IPS-20b (cell line): ENCODE results near the gene BHLHE23.
"Not testable (repeated sequence)": the region's sequence is repeated elsewhere in the genome, so short reads cannot be mapped to it uniquely, and the experiment has no call there.

Source experiments
- H3K27ac ChIP-seq: one replicate; pipeline ENCODE4 v1.5.1; 2013; ENCODE audit warnings: low read length
- H3K27me3 ChIP-seq: 2 replicates; pipeline ENCODE4 v1.6.1; 2013; ENCODE audit warnings: mild to moderate bottlenecking, low read length, inconsistent platforms; ENCODE audit not compliant: insufficient read depth
- H3K36me3 ChIP-seq: 2 replicates; pipeline ENCODE4 v1.6.1; 2013; ENCODE audit warnings: low read depth, mild to moderate bottlenecking, inconsistent platforms, low read length, moderate library complexity; ENCODE audit not compliant: insufficient read depth
- H3K4me1 ChIP-seq: 2 replicates; pipeline ENCODE4 v1.6.1; 2013; ENCODE audit warnings: mild to moderate bottlenecking, control low read depth, inconsistent platforms, low read length, moderate library complexity; ENCODE audit not compliant: insufficient read depth
- H3K4me3 ChIP-seq: 2 replicates; pipeline ENCODE4 v1.5.1; 2013; ENCODE audit warnings: mild to moderate bottlenecking, low read length, inconsistent platforms
- H3K9ac ChIP-seq: 2 replicates; pipeline ENCODE4 v1.6.1; 2013; ENCODE audit warnings: low read depth, mild to moderate bottlenecking, inconsistent platforms, low read length, moderate library complexity
- H3K9me3 ChIP-seq: 2 replicates; pipeline ENCODE4 v1.6.1; 2013; ENCODE audit warnings: mild to moderate bottlenecking, low read depth, low read length, inconsistent platforms; ENCODE audit not compliant: insufficient read depth

Gene BHLHE23

DNA sequence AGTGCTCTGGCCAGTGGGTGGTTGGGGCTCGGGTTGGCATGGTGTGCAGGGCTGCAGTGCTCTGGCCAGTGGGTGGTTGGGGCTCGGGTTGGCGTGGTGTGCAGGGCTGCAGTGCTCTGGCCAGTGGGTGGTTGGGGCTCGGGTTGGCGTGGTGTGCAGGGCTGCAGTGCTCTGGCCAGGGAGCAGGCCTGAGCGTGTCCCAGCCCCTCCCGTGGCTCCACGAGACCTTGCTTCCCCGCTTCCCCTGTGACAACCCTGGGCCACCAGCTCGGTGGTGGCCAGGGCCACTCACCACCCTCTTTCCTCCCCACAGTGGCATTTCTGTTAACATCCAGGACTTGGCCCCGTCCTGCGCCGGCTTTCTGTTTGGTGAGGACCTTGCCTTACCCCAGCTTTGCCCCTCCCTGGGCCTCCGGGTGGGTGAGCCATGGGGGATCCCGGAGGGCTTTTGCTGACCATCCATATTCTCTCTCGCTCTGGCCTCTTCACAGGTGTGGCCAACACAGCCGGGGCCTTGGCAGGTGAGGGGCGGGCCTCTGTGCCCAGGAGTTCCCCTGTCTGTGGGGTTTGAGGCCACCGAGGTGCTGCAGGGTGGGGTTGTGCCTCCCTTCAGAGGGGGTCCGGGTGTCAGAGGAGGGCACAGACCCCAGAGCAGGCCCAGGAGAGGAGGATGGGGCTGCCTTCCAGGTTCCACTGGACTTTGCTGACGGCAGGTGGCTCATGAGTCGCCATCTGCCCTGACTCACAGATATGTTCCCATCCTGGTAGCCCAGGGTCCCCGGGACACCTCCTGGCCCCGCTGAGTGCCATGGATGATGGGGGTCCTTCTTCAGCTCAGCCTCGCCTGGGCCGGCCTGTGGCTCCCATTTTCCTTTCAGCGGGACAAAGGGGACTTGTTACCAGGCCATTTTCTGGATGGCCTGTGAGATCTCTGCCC is 40.3 kb downstream of the BHLHE23 start:
- H3K27ac ChIP-seq, result no peak overlapping the region
- H3K27me3 ChIP-seq, result 0 out of 2 replicates have a peak, but pooled peaks cover 3% of the 10 kb centered on the region
- H3K4me1 ChIP-seq, result no peaks in the 10 kb centered on the region
- no peaks in the 10 kb centered on the region for H3K36me3 ChIP-seq
- H3K4me3 ChIP-seq, result no peak overlapping the region
- H3K9ac ChIP-seq, result no peak overlapping the region
- no peaks in the 10 kb centered on the region for H3K9me3 ChIP-seq

- Histone ChIP-seq H3K4me3 (no peak overlapping the region), H3K27ac (no peak overlapping the region), H3K27me3 (no peaks in the 10 kb centered on the region), H3K9me3 (no peaks in the 10 kb centered on the region), H3K9ac (no peak overlapping the region), H3K4me1 (no peaks in the 10 kb centered on the region), H3K36me3 (no peaks in the 10 kb centered on the region)
Observed at GRCh38 chr20:62965363-62965771, 41.4 kb downstream of the BHLHE23 start.

- Histone ChIP-seq H3K4me3 (no peak overlapping the region), H3K4me1 (no peaks in the 10 kb centered on the region), H3K27ac (no peak overlapping the region), H3K9me3 (no peaks in the 10 kb centered on the region), H3K36me3 (no peaks in the 10 kb centered on the region), H3K27me3 (no peaks in the 10 kb centered on the region), H3K9ac (no peak overlapping the region)
Observed at GRCh38 chr20:62964700-62965099, 42.1 kb downstream of the BHLHE23 start.

- no peak overlapping the region for H3K4me3 ChIP-seq
- no peak overlapping the region for H3K9ac ChIP-seq
- no peaks in the 10 kb centered on the region for H3K4me1 ChIP-seq
- H3K27me3 ChIP-seq, result no peaks in the 10 kb centered on the region
- no peak overlapping the region for H3K27ac ChIP-seq
- no peaks in the 10 kb centered on the region for H3K36me3 ChIP-seq
- no peaks in the 10 kb centered on the region for H3K9me3 ChIP-seq
Observed at GRCh38 chr20:62963614-62964397, 43.0 kb downstream of the BHLHE23 start.

DNA sequence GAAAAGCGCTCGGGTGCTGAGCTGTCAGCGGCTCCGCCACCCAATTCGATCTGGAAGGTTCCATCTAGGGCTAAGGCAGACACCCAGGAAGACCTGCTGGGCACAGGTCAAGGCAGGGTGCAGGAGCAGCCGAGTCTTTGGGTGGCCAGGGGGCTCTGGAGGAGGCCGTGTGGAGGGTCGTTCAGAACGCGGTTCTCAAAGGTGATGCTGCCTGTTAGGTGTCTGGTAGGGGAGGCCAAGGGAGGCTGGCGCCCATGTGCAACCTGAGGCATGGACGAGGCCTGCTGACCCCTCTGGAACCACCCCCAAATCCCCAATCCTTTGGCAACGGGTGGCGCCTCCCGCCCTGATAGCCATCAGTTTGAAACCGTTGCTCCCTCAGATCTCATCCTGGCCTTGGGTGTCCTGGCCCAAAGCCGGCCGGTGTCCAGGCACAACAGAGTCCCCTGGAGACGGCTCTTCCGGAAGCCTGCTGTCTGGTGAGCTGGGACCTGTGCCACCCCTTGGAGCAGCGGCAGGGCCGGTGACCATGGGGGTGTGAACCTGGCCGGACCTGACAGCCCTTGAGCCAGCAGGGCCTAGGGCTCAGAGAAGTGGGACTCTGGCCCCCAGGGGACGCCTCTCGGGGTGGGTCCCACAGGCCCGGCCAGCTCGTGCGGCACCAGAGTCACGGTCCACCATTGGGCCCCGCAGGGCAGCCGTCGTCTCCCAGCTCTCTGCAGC is 43.7 kb downstream of the BHLHE23 start:
- H3K27me3 ChIP-seq, result no peaks in the 10 kb centered on the region

DNA sequence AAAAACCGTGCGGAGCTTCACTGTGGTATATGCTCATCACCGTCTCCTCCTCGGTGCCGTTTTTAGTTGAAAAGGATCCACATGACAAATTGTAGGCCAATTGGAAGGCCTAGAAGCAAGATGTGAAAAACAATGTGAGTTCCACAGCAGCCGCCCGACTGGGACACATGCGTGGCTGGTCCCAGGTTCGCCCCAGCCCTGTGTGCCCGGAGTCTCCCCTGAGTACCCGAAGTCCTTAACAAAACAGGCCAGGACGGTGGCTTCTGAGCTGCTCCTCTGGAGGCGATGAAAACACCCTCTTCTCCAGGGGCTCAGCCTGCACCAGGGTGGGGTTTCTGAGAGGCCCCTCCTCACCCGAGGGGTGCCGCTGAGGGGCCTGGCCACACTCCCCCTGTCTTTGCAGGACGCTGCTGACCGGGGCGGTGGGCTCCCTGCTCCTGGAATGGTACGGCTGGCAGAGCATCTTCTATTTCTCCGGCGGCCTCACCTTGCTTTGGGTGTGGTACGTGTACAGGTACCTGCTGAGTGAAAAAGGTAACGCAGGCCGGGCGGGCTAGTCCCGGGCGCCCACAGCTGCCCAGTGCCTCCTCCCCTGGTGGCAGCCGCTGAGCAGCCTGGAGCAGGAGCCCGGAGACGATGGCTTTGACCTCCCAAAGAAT is 44.4 kb downstream of the BHLHE23 start:
- Histone ChIP-seq H3K36me3 (peaks cover 7% of the 10 kb centered on the region; the same call in 1 of the 2 replicates), H3K9ac (no peak overlapping the region), H3K27ac (no peak overlapping the region), H3K9me3 (no peaks in the 10 kb centered on the region), H3K4me1 (no peaks in the 10 kb centered on the region), H3K4me3 (no peak overlapping the region), H3K27me3 (no peaks in the 10 kb centered on the region)

More for the DNA sequence above, 43.7 kb downstream of the BHLHE23 start:
- 0 out of 2 replicates have a peak, but pooled peaks cover under 1% of the 10 kb centered on the region for H3K36me3 ChIP-seq
- no peak overlapping the region for H3K27ac ChIP-seq
- H3K9me3 ChIP-seq, result no peaks in the 10 kb centered on the region
- H3K9ac ChIP-seq, result no peak overlapping the region
- no peaks in the 10 kb centered on the region for H3K4me1 ChIP-seq
- no peak overlapping the region for H3K4me3 ChIP-seq

- no peaks in the 10 kb centered on the region for H3K4me1 ChIP-seq
- no peaks in the 10 kb centered on the region for H3K27me3 ChIP-seq
Observed at GRCh38 chr20:62961799-62962198, 45.0 kb downstream of the BHLHE23 start.

DNA sequence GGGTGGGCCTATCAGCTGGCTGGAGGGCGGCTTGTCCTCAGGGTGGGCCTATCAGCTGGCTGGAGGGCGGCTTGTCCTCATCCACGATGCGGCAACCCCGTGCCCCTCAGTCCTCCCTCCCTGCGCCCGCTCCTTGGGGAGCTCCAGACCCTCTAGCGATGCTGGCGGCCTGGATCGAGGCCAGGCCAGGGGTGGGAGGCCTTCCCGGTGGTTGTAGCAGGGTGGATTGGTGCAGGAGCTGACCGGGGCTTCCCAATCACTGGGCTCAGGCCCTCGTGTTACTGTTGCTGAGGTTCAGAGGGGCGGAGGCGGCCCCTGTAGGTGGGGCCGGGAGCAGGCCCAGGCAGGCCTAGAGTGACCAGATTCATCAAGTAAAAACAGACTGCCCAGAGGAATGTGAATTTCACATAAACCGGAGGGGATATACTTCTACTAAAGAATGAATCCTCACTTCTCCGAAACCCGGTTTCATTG is 45.4 kb downstream of the BHLHE23 start:
- H3K27me3 ChIP-seq, result no peaks in the 10 kb centered on the region
- no peak overlapping the region for H3K9ac ChIP-seq
- no peaks in the 10 kb centered on the region for H3K4me1 ChIP-seq
- no peaks in the 10 kb centered on the region for H3K9me3 ChIP-seq
- peaks cover 11% of the 10 kb centered on the region; the same call in 1 of the 2 replicates for H3K36me3 ChIP-seq
- H3K4me3 ChIP-seq, result no peak overlapping the region
- no peak overlapping the region for H3K27ac ChIP-seq

More at GRCh38 chr20:62961799-62962198, 45.0 kb downstream of the BHLHE23 start:
- peaks cover 11% of the 10 kb centered on the region; the same call in 1 of the 2 replicates for H3K36me3 ChIP-seq
- no peak overlapping the region for H3K9ac ChIP-seq
- no peaks in the 10 kb centered on the region for H3K9me3 ChIP-seq
- H3K27ac ChIP-seq, result no peak overlapping the region
- no peak overlapping the region for H3K4me3 ChIP-seq

DNA sequence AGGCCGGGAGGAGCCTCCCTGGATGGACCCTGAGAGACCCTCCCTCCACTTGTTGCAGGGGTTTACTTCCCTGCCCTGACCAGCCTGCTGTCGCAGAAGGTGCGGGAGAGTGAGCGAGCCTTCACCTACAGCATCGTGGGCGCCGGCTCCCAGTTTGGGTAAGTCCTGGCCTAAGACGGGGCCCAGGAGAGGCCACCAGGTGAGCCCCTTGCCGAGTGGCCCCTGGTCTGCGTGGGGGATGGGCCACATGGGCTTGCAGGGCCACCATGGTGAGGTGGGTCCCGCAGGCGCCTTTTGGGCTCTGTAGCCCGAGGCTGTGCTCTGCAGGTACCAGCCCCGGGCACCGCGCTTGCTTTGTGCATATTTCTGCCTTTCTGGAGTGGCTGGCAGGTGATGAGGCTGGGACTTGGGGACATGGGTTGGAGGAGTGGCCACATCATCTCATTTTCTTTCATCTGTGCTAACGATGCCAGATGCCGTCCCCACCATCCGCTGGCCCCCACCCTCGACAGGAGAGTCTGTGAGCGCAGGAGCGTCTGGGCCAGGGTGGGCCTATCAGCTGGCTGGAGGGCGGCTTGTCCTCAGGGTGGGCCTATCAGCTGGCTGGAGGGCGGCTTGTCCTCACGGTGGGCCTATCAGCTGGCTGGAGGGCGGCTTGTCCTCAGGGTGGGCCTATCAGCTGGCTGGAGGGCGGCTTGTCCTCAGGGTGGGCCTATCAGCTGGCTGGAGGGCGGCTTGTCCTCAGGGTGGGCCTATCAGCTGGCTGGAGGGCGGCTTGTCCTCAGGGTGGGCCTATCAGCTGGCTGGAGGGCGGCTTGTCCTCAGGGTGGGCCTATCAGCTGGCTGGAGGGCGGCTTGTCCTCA is 46.1 kb downstream of the BHLHE23 start:
- H3K9ac ChIP-seq, H3K27ac ChIP-seq, H3K4me1 ChIP-seq, H3K27me3 ChIP-seq, H3K4me3 ChIP-seq, H3K9me3 ChIP-seq: not testable (repeated sequence)
- H3K36me3 ChIP-seq, result peaks cover 11% of the 10 kb centered on the region; the same call in 1 of the 2 replicates

GRCh38 chr20:62959998-62960436 is 46.7 kb downstream of the BHLHE23 start:
- H3K9ac ChIP-seq, result no peak overlapping the region
- no peaks in the 10 kb centered on the region for H3K4me1 ChIP-seq
- no peak overlapping the region for H3K27ac ChIP-seq
- no peak overlapping the region for H3K4me3 ChIP-seq
- peaks cover 11% of the 10 kb centered on the region; the same call in 1 of the 2 replicates for H3K36me3 ChIP-seq
- H3K27me3 ChIP-seq, result no peaks in the 10 kb centered on the region
- no peaks in the 10 kb centered on the region for H3K9me3 ChIP-seq
